Measurements from ENCODE around the gene BRINP1.

The BRINP1 gene

DNA sequence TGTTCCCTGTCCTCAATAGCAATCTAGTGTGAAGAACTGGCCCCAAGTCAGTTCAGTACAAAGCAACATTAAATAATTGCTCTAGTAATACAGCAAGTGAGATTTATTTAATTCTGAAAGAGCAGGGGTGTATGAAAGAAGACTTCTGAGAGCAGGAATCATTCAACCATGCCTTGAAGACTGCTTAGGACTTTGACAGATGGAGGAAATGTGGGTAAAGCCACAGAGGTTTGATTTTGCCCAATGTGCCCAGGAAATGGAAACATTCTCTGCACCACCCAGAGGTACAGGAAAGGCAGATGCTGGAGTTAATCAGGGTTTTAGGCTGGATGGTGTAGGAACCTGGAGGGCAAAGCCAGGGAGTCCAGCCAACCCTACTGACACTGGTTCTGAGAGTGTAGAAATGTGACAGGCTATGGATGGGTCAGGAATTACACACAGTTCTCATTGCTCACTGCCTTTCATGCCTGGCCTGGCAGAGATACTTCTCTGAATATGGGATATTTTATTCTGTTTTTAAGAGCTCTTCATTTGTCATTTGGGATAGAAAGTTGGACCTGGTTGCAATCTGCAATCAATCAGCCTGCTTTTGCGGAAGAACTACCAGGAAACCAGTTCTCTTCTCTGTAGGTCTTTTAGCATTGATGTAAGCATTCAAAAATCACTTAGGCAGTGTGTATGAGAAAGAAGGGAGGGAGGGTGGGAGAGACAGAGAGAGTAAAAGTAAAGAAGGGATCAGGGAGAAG, 88.3 kb downstream of the BRINP1 start:
- no peak for DNase-seq (ENCODE audit: low spot score)

- no peak for DNase-seq (ENCODE audit: low spot score)
Observed at GRCh38 chr9:119278171-119278570, 91.1 kb downstream of the BRINP1 start.

GRCh38 chr9:119273984-119274665, 95.1 kb downstream of the BRINP1 start:
- no peak for DNase-seq (ENCODE audit: low spot score)

DNA sequence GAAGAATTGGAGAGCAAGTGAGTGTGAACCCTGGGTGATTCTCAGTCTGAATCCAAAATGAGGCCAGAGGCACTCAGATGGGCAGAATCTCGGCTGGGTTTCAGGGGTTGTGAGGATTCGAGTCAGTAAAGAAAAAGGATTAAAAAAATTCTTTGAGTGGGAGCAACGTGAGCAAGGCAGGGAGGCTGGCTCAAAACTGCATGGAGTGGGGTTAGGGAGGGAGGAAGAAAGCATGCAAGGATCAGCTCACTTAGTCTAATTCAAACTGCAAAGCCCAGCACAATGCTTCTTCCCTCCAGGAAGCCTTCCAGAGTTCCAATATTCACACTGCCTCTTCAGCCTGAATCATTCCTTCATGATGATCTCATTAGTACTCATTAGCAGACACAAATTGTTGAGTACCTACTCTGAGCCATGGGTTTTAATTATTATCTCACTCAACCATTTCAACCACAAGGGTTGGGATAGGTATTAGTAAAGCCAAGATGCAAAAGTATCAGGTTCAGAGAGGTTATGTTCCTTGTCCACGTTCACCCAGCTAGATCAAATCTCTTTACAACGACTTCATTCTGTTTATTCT, 95.8 kb downstream of the BRINP1 start:
- no peak for DNase-seq (ENCODE audit: low spot score)

GRCh38 chr9:119272500-119273211, 96.6 kb downstream of the BRINP1 start:
- DNase-seq (ENCODE audit: low spot score) = no peak

DNA sequence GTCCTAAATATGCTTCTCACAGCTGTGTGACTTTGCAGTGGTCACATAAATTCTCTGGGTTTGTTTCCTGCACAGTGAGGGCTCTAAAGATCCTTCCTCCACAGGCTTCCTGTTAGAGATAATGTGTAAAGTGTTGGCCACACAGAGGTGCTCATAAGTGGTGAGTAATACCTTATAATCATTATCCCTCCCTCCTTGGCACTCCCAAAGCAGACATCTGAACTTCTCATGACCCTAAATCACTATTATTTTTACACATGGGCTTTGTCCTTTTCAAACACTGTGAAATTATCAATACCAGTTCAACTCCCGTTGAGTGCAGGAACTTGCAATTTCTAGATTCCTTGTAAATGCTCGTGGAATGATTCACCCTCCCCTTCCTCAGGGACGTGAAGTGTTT, 100.2 kb downstream of the BRINP1 start:
- no peak for DNase-seq (ENCODE audit: low spot score)

- no peak for DNase-seq (ENCODE audit: low spot score)
Observed at GRCh38 chr9:119264165-119264564, 105.1 kb downstream of the BRINP1 start.

- no peak for DNase-seq (ENCODE audit: low spot score)
Observed at GRCh38 chr9:119257592-119257991, 111.6 kb downstream of the BRINP1 start.

DNA sequence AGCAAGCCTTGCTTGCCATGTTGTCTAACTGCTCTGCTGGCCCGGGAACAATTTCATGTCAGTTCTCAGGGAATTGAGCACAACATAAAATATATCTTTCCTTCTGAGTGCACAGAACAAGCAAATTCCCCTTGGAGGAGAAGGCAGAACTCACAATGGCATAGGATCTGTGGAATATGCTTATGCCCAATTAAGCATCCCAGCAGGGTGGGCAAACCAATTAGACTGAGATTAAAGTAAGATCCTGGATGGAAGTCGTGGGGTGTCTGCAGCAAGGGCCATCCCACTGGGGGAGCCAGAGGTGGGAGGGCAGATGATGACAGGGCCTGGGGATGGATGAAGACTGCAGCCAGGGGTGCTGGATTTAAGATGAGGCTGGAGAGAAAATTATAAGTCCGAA, 114.1 kb downstream of the BRINP1 start:
- no peak for DNase-seq (ENCODE audit: low spot score)

DNA sequence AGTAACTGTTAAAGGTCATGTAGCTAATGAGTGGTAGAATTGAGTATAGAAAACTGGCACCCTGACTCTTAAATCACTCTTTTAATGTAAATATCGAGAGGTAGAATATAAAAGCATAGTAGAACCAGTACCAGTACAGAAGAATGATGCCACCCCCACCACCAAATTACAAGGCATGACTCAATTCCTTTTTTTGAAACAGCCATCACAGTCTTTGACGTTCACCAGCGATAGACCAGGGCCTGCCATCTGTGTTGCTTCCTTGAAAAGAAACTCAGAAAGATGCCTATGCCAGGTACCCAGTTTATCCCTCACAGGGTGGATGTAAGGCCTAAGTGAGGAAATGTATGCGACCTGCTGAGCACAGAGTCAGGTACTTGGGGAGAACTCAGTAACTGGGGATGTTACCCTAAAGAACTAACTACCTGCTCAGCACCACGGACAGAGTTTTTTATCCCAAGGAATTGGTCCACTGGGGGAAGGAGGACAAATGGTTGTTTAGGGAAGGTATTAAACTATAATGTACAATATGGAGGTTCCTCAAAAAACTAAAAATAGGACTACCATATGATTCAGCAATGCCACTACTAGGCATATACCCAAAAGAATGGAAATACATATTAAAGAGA, 116.5 kb downstream of the BRINP1 start:
- DNase-seq (ENCODE audit: low spot score) = no peak

DNA sequence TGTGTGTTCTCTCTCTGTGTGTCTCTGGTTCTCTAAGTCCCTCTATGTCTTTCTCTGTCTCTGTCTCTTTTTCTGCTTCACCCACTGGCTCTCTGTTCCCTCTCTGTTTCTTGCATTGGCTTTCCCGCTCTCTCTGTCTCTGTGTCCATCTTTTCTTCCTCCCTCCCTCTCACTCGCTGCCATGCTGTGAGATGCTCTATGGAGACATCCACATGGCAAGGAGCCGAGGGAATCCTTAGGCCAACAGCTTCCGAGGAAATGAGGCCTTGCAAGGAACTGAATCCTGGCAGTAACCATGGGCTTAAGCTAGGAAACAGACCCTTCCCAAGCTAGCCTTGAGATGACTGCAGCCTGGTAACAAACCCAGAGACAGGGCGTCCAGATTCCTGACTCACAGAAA, 117.3 kb downstream of the BRINP1 start:
- no peak for DNase-seq (ENCODE audit: low spot score)

- DNase-seq (ENCODE audit: low spot score) = no peak
Observed at GRCh38 chr9:119250730-119251129, 118.5 kb downstream of the BRINP1 start.

- DNase-seq (ENCODE audit: low spot score) = no peak
Observed at GRCh38 chr9:119240546-119240945, 128.7 kb downstream of the BRINP1 start.

DNA sequence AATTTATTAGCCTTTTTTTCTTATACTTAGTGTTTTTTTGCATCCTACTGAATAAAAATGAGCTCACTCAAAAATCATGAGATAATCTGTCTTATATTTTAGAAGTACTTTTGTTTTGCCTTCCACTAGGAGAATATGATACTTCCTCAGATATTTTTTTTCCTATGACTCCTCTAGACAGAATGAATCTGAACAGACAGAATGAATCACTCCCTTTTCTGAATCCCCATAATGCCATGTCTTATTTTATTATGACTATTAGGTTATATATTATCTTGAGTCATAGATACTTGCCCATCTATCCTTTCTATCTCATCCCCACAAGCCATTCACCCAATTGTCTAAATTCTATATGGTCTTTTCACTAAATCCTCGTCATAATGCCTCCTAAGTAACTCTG, 134.6 kb downstream of the BRINP1 start:
- DNase-seq (ENCODE audit: low spot score) = no peak

GRCh38 chr9:119227422-119227821, 141.8 kb downstream of the BRINP1 start:
- DNase-seq (ENCODE audit: low spot score) = no peak

GRCh38 chr9:119224431-119224830, 144.8 kb downstream of the BRINP1 start:
- DNase-seq (ENCODE audit: low spot score) = no peak

GRCh38 chr9:119221276-119221675, 148.0 kb downstream of the BRINP1 start:
- DNase-seq (ENCODE audit: low spot score) = no peak

DNA sequence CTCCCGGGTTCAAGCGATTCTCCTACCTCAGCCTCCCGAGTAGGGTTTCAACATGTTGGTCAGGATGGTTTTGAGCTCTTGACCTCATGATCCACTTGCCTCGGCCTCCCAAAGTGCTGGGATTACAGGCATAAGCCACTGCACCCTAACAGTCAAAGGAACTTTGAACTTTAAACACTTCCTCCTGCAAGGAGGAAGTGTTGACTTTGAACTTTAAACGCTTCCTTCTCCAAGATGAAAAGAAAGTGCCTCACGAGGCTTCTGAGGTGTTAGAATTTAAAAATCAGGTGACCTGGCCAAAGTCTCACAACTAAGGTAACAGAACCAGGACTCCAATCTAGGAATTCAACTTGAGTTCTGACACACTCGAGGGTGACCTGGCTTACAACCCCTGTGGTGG, 150.9 kb downstream of the BRINP1 start:
- no peak for DNase-seq (ENCODE audit: low spot score)

GRCh38 chr9:119216651-119217331, 152.4 kb downstream of the BRINP1 start:
- DNase-seq (ENCODE audit: low spot score) = no peak

- no peak for DNase-seq (ENCODE audit: low spot score)
Observed at GRCh38 chr9:119215651-119216050, 153.6 kb downstream of the BRINP1 start.

DNA sequence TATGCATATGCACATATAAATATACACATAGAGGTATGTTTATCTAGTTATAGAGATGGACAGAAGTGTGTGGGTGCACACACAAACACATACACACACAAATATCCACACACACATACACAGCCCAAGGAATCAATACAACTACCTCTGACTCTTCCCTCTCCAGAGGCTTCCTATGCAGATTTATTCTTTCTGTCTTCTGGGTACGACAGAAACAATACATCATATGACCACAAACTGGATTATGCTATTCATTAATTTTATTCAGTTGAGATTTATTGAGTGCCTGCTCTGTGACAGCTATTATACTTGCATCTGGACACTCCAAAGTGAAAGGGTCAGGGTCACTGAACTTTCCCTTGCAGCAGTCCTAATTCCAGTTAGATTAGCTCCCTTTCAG, 155.8 kb downstream of the BRINP1 start:
- DNase-seq (ENCODE audit: low spot score) = no peak
